Right cardiac atrium (tissue), 5 donors: ENCODE results near the gene CARNS1. TPM values are rescaled to one million over a fixed set of nuclear protein-coding genes. Genes with fewer than 3 reads are reported as not detected.

Experiments
- ATAC-seq, 2 donors: fragments of 200-7000 bp; cut with Tn5 transposase; one replicate each; pipeline versions ENCODE4 v1.8.0 to v1.9.1; 2020; ENCODE audit warnings: moderate library complexity in 2 of 2, mild to moderate bottlenecking in 1 of 2
- DNase-seq, 3 donors: peaks; one replicate each; pipeline ENCODE4 v3.0.0-alpha.2; 2020
- H3K27ac ChIP-seq: one replicate; pipeline ENCODE4 v1.5.1; 2013; ENCODE audit warnings: mild to moderate bottlenecking, low read length, control low read depth, moderate library complexity
- H3K27me3 ChIP-seq: one replicate; pipeline ENCODE4 v1.6.1; 2013; ENCODE audit not compliant: control insufficient read depth, insufficient read depth
- H3K4me1 ChIP-seq: one replicate; pipeline ENCODE4 v1.6.1; 2013; ENCODE audit warnings: low read length; ENCODE audit not compliant: control insufficient read depth, insufficient read depth
- H3K4me3 ChIP-seq: one replicate; pipeline ENCODE4 v1.5.1; 2013; ENCODE audit warnings: low read length, control low read depth
- H3K9me3 ChIP-seq: one replicate; pipeline ENCODE4 v1.6.1; 2013; ENCODE audit warnings: low read length; ENCODE audit not compliant: control insufficient read depth
- WGBS: extraction: QIAGEN DNeasy Blood & Tissue Kit; methylation state at CpG from one replicate; pipeline ENCODE4 v1.1.7; 2013; 5-methylcytosine and 5-hydroxymethylcytosine counted together
- intact Hi-C, 4 donors: fragments of 100-400 bp; cut with DNase I; formaldehyde crosslinking; loops; one replicate each; pipeline versions ENCODE4 v1.11.0 to v1.14.0; 2022 to 2023
- polyA plus RNA-seq: library from polyadenylated mRNA; stranded (reverse); fragments of 200-250 nt; gene quantifications from one replicate; pipeline ENCODE4 v1.2.3, GENCODE V29; 2013
- total RNA-seq, 4 donors: library from RNA; stranded (reverse); fragmentation: NEBNext Ultra II Directional; extraction: Animal tissue kit (Norgen Biotek cat#: 25700); gene quantifications; one replicate each; pipeline ENCODE4 v1.2.1, GENCODE V29; 2021
- donor health status: healthy with polysubstance abuse.
- donor health status: DM: no; HTN: yes; CAD: no.
- donor health status: DM: no; HTN: no; CAD: no.
- donor health status: DM: no; HTN: yes; CAD: no; lungs with severe emphysema.
- donor health status: DM: yes; HTN: yes; CAD: no.

The CARNS1 gene
- total and polyA plus RNA-seq, 5 donors: 5.1 to 23.6 (median 6.1) TPM

DNA sequence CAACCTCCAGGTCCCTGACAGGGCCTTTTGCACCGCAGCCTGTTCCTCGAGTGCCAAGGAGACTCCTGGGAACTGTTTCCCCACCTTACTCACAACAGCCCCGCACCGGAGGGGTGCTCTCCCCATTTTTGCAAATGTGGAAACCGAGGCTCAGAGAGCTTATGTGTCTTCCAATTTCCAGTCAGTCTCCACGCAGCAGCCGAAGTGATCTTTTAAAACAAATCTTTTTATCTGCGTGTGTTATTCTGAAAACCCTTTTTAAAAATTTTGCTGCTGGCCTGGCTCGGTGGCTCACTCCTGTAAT lies 54.0 kb downstream of the CARNS1 start:
- intact Hi-C loops: loop anchor here in 2 of 4 donors (5.0 to 10.0 kb wide), 2 partner anchors 55 to 67 kb away; partner anchors contain the start of genes CARNS1 (in 1 of the 2), PPP1CA (in 1 of the 2) and TBC1D10C (in 1 of the 2)
- peaks cover 3% of the 10 kb centered on the region for H3K4me1 ChIP-seq
- H3K4me3 ChIP-seq: peak overlapping the region; percentile 75
- no peak for ATAC-seq
- 12% methylated on average over 9 of the region's 9 CpGs for WGBS
- no peaks in the 10 kb centered on the region for H3K9me3 ChIP-seq
- no peak for DNase-seq
- peak overlapping the region; percentile 79 for H3K27ac ChIP-seq
- H3K27me3 ChIP-seq: no peaks in the 10 kb centered on the region

DNA sequence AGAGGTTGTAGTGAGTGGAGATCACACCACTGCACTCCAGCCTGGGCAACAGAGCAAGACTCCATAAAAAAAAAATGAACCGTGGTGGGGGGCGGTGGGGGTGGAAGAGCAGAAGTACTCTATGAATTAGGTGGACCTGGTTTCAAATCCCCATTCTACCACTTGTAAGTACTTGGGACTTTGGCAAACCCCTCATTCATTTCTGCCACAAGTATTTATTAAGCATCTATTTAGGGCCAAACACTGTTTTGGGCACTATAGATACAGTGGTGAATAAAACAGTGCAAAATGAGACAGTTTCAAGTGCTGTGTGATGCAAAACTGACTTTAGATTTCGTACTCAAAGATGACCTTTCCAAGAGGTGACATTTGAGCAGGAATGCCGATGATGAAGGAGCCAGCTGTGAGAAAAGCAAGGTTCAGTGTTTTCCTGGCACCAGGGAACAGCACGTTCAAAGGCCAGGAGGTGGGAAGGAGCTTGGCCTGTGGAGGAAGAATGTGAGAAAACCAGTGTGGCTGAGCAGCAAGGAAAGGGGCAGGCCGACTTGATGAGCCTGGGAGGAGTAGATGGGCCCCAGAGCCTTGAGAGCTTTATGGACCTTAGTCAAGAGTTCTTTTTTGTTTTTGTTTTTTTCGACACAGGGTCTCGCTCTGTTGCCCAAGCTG lies 55.0 kb downstream of the CARNS1 start:
- intact Hi-C loops: no loop called here
- Histone ChIP-seq H3K27me3 (no peaks in the 10 kb centered on the region), H3K4me3 (no peak overlapping the region), H3K4me1 (peaks cover 3% of the 10 kb centered on the region), H3K9me3 (no peaks in the 10 kb centered on the region), H3K27ac (no peak overlapping the region)
- ATAC-seq (no peak), DNase-seq (peak in 1 of 3 donors; percentile 2)
- 84% methylated on average over 8 of the region's 8 CpGs for WGBS

DNA sequence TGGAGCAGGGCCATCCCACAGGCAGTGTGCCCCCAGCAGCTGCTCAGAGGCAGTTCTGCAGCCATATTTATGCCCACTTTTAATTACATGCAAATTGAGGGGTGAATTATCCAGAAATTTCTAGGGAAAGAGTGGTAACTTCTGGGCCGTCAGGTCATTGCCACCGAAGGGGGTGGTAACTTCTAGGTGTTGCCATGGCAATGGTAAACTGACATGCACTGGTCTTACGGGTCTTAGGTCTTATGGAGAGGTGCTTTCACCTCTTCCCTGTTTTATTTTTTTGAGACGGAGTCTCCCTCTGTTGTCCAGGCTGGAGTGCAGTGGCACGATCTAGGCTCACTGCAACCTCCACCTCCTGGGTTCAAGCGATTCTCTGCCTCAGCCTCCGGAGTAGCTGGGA lies 57.4 kb downstream of the CARNS1 start:
- H3K27me3 ChIP-seq: no peaks in the 10 kb centered on the region
- WGBS: 75% methylated on average over 7 of the region's 7 CpGs

More for the DNA sequence above, 57.4 kb downstream of the CARNS1 start:
- H3K27ac ChIP-seq: no peak overlapping the region
- intact Hi-C loops: no loop called here
- no peak for DNase-seq
- peaks cover 2% of the 10 kb centered on the region for H3K4me1 ChIP-seq
- ATAC-seq: no peak
- H3K4me3 ChIP-seq: no peak overlapping the region
- H3K9me3 ChIP-seq: no peaks in the 10 kb centered on the region

Other genes with a start within 250 kb of the CARNS1 start
- gene GRK2, start 149.2 kb upstream of the CARNS1 start, total RNA-seq: 10 to 100 TPM; 50.4 to 56.5 (median 52.5) TPM
- 56.6 TPM for gene GRK2, start 149.2 kb upstream of the CARNS1 start, polyA plus RNA-seq
- gene ANKRD13D, start 126.4 kb upstream of the CARNS1 start, total RNA-seq: 10 to 100 TPM; 20.0 to 25.3 (median 22.8) TPM
- gene ANKRD13D, start 126.4 kb upstream of the CARNS1 start, polyA plus RNA-seq: 18.0 TPM
- gene SSH3, start 112.1 kb upstream of the CARNS1 start, total RNA-seq: 10 to 100 TPM; 23.9 to 25.9 (median 25.1) TPM
- gene SSH3, start 112.1 kb upstream of the CARNS1 start, polyA plus RNA-seq: 14.9 TPM
- 10 to 100 TPM; 53.8 to 86.6 (median 65.3) TPM for gene POLD4, start 62.1 kb upstream of the CARNS1 start, total RNA-seq
- 124 TPM for gene POLD4, start 62.1 kb upstream of the CARNS1 start, polyA plus RNA-seq
- 1 to 10 TPM; 2.9 to 6.1 (median 3.0) TPM for gene CLCF1, start 42.1 kb upstream of the CARNS1 start, total RNA-seq
- 3.7 TPM for gene CLCF1, start 42.1 kb upstream of the CARNS1 start, polyA plus RNA-seq
- 10 to 100 TPM in 1 of 4 donors, 1 to 10 TPM in 3; 7.9 to 11.7 (median 9.4) TPM for gene RAD9A, start 23.7 kb upstream of the CARNS1 start, total RNA-seq
- 7.3 TPM for gene RAD9A, start 23.7 kb upstream of the CARNS1 start, polyA plus RNA-seq
- gene PPP1CA, start 13.8 kb upstream of the CARNS1 start, total RNA-seq: 10 to 100 TPM; 73.1 to 93.4 (median 79.1) TPM
- 79.4 TPM for gene PPP1CA, start 13.8 kb upstream of the CARNS1 start, polyA plus RNA-seq
- gene TBC1D10C, start 11.6 kb upstream of the CARNS1 start, total RNA-seq: 1 to 10 TPM in 3 of 4 donors, under 1 TPM in 1; 0.67 to 2.7 (median 1.8) TPM
- gene TBC1D10C, start 11.6 kb upstream of the CARNS1 start, polyA plus RNA-seq: 0.86 TPM
- 10 to 100 TPM; 29.0 to 31.3 (median 29.5) TPM for gene RPS6KB2, start 12.8 kb downstream of the CARNS1 start, total RNA-seq
- 39.6 TPM for gene RPS6KB2, start 12.8 kb downstream of the CARNS1 start, polyA plus RNA-seq
- gene PTPRCAP, start 22.0 kb downstream of the CARNS1 start, total RNA-seq: 1 to 10 TPM; 1.2 to 3.4 (median 1.9) TPM
- gene PTPRCAP, start 22.0 kb downstream of the CARNS1 start, polyA plus RNA-seq: 1.6 TPM
- gene CORO1B, start 27.8 kb downstream of the CARNS1 start, total RNA-seq: 10 to 100 TPM; 23.5 to 38.2 (median 29.6) TPM
- gene CORO1B, start 27.8 kb downstream of the CARNS1 start, polyA plus RNA-seq: 20.8 TPM
- gene GPR152, start 37.1 kb downstream of the CARNS1 start, total RNA-seq: not detected
- not detected for gene GPR152, start 37.1 kb downstream of the CARNS1 start, polyA plus RNA-seq
- gene CABP4, start 39.7 kb downstream of the CARNS1 start, total RNA-seq: 1 to 10 TPM; 1.1 to 1.8 (median 1.5) TPM
- gene CABP4, start 39.7 kb downstream of the CARNS1 start, polyA plus RNA-seq: 0.81 TPM
- 10 to 100 TPM; 61.7 to 78.2 (median 65.4) TPM for gene TMEM134, start 53.6 kb downstream of the CARNS1 start, total RNA-seq
- gene TMEM134, start 53.6 kb downstream of the CARNS1 start, polyA plus RNA-seq: 82.3 TPM
- 10 to 100 TPM; 50.8 to 64.5 (median 64.2) TPM for gene AIP, start 67.3 kb downstream of the CARNS1 start, total RNA-seq
- 74.2 TPM for gene AIP, start 67.3 kb downstream of the CARNS1 start, polyA plus RNA-seq
- 10 to 100 TPM; 19.4 to 26.3 (median 24.1) TPM for gene PITPNM1, start 89.7 kb downstream of the CARNS1 start, total RNA-seq
- gene PITPNM1, start 89.7 kb downstream of the CARNS1 start, polyA plus RNA-seq: 13.7 TPM
- gene CDK2AP2, start 92.5 kb downstream of the CARNS1 start, total RNA-seq: 10 to 100 TPM; 31.5 to 52.7 (median 49.9) TPM
- 65.2 TPM for gene CDK2AP2, start 92.5 kb downstream of the CARNS1 start, polyA plus RNA-seq
- gene CABP2, start 107.8 kb downstream of the CARNS1 start, total RNA-seq: not detected
- not detected for gene CABP2, start 107.8 kb downstream of the CARNS1 start, polyA plus RNA-seq
- 100 to 1,000 TPM; 323 to 411 (median 377) TPM for gene GSTP1, start 168.1 kb downstream of the CARNS1 start, total RNA-seq
- 501 TPM for gene GSTP1, start 168.1 kb downstream of the CARNS1 start, polyA plus RNA-seq
- 100 to 1,000 TPM; 375 to 462 (median 435) TPM for gene NDUFV1, start 191.3 kb downstream of the CARNS1 start, total RNA-seq
- gene NDUFV1, start 191.3 kb downstream of the CARNS1 start, polyA plus RNA-seq: 380 TPM
- 100 to 1,000 TPM in 1 of 4 donors, 10 to 100 TPM in 3; 45.6 to 105 (median 79.6) TPM for gene NUDT8, start 214.3 kb downstream of the CARNS1 start, total RNA-seq
- gene NUDT8, start 214.3 kb downstream of the CARNS1 start, polyA plus RNA-seq: 121 TPM
- not detected for gene TBX10, start 224.1 kb downstream of the CARNS1 start, total RNA-seq
- gene TBX10, start 224.1 kb downstream of the CARNS1 start, polyA plus RNA-seq: not detected
- gene ACY3, start 235.1 kb downstream of the CARNS1 start, total RNA-seq: not detected
- not detected for gene ACY3, start 235.1 kb downstream of the CARNS1 start, polyA plus RNA-seq